ENCODE results near the gene ZFPM1. TPM values are rescaled to one million over a fixed set of nuclear protein-coding genes. Genes with fewer than 3 reads are reported as not detected.

Gene ZFPM1
- total and polyA plus RNA-seq, 7 donors, result 0.43 to 2.9 (median 2.3) TPM

DNA sequence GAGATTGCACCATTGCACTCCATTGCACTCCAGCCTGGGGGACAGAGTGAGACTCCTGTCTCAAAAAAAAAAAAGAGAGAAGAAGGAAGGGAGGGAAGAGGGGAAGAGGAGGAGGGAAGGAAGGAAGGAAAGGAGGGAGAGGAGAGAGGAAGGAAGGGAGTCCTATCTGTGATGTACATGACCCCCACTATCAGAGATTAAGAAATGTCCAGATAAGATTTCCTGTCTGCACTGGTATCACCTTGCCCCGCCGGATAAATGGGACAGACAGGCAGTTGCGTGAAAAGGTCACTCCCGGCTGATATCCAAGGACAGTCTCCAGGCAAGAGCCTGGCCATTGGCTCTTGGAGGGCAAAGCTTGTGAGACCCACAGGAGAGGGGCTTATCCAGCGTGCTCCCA is 5.2 kb upstream of the ZFPM1 start:
- Histone ChIP-seq H3K36me3 (ENCODE audit: insufficient read depth in 1 of 2, low read depth in 1 of 2) (no peaks in the 10 kb centered on the region), H3K27ac (no peak overlapping the region), H3K9me3 (no peaks in the 10 kb centered on the region), H3K4me3 (no peak overlapping the region), H3K27me3 (ENCODE audit: insufficient read depth in 3 of 3, low read length in 2 of 3) (peaks cover 0 to 26% (median 6%) of the 10 kb centered on the region in 3 donors), H3K4me1 (peaks cover 5% of the 10 kb centered on the region)
- WGBS, 3 donors, result 36 to 45% (median 38%) methylated on average over 5 of the region's 5 CpGs
- no peak for DNase-seq
- TF ChIP-seq, protein P1, sequence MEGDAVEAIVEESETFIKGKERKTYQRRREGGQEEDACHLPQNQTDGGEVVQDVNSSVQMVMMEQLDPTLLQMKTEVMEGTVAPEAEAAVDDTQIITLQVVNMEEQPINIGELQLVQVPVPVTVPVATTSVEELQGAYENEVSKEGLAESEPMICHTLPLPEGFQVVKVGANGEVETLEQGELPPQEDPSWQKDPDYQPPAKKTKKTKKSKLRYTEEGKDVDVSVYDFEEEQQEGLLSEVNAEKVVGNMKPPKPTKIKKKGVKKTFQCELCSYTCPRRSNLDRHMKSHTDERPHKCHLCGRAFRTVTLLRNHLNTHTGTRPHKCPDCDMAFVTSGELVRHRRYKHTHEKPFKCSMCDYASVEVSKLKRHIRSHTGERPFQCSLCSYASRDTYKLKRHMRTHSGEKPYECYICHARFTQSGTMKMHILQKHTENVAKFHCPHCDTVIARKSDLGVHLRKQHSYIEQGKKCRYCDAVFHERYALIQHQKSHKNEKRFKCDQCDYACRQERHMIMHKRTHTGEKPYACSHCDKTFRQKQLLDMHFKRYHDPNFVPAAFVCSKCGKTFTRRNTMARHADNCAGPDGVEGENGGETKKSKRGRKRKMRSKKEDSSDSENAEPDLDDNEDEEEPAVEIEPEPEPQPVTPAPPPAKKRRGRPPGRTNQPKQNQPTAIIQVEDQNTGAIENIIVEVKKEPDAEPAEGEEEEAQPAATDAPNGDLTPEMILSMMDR (IDR thresholded peaks at IDR 0.05), result no peak
- ATAC-seq, result no peak
- intact Hi-C loops (cut with DNase I), result no loop called here

DNA sequence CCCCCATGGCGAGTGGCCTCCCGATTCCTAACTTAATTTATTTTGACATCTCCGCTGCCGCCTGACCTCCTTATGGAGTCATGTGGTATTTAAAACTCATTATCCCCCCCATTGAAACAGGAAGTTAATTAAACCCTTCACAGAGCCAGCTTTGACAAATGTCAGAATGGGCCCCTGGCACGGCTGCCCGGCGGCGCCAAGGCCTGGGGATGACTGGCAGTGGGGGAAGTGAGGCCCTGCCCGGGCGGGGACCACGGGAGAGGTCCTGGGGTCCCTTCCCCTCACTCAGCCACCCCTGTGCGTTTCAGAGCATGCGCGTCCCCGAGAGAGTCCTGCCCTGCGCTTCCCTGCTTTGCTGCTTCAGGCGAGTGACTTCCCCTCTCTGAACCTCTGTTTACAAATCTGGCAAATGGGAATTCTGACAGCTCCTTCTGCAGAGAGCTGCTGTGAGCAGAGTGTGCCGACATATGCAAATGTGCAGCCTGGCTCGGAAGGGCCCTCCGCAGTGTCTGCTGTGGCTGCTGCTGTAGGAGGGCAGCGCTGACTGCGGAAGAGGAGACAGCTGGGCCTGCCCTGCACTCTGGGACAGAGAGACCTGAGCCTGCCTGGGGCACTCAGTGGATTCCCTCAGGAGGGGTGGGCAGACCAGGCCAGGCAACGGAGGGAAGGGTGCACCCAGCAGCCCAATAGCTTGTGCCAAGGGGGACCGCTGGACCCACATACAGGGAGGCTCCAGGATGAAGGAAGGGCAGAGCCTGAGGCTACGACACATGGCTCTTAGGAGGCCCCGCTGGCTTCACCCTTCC is 4.4 kb upstream of the ZFPM1 start:
- no peaks in the 10 kb centered on the region for H3K36me3 ChIP-seq (ENCODE audit: insufficient read depth in 1 of 2, low read depth in 1 of 2)
- DNase-seq (no peak), ATAC-seq (no peak)
- H3K4me3 ChIP-seq, result no peak overlapping the region
- H3K27me3 ChIP-seq (ENCODE audit: insufficient read depth in 3 of 3, low read length in 2 of 3), result peaks cover 0 to 26% (median 6%) of the 10 kb centered on the region in 3 donors
- H3K9me3 ChIP-seq, result no peaks in the 10 kb centered on the region
- intact Hi-C loops (cut with DNase I), result no loop called here
- TF ChIP-seq, protein P1 (IDR thresholded peaks at IDR 0.05), result no peak
- no peak overlapping the region for H3K27ac ChIP-seq
- 55 to 67% (median 56%) methylated on average over 22 to 26 of the region's 26 CpGs for WGBS, 3 donors
- H3K4me1 ChIP-seq, result peaks cover 5% of the 10 kb centered on the region

DNA sequence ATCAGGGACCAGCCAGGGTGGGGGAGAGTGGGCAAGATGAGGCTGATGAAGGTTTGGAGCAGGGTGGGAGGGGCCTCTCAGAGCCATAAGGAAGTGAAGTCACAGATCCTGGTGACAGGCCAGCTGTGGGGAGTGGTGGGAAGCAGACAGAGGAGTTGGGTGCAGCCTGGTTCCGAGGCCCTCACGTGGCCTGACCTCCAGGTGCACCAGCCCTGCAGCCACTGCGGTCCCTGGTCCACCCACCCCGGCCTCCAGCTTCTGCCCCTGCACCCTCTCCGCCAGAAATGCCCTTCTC is 3.9 kb upstream of the ZFPM1 start:
- TF ChIP-seq, protein P1 (IDR thresholded peaks at IDR 0.05), result no peak
- DNase-seq, result no peak
- Histone ChIP-seq H3K36me3 (ENCODE audit: insufficient read depth in 1 of 2, low read depth in 1 of 2) (no peaks in the 10 kb centered on the region), H3K4me3 (no peak overlapping the region), H3K27me3 (ENCODE audit: insufficient read depth in 3 of 3, low read length in 2 of 3) (peaks cover 0 to 29% (median 6%) of the 10 kb centered on the region in 3 donors), H3K27ac (no peak overlapping the region), H3K9me3 (no peaks in the 10 kb centered on the region), H3K4me1 (peaks cover 5% of the 10 kb centered on the region)
- no peak for ATAC-seq
- WGBS, 3 donors, result 65 to 78% (median 75%) methylated on average over 4 to 5 of the region's 5 CpGs
- intact Hi-C loops (cut with DNase I), result no loop called here

DNA sequence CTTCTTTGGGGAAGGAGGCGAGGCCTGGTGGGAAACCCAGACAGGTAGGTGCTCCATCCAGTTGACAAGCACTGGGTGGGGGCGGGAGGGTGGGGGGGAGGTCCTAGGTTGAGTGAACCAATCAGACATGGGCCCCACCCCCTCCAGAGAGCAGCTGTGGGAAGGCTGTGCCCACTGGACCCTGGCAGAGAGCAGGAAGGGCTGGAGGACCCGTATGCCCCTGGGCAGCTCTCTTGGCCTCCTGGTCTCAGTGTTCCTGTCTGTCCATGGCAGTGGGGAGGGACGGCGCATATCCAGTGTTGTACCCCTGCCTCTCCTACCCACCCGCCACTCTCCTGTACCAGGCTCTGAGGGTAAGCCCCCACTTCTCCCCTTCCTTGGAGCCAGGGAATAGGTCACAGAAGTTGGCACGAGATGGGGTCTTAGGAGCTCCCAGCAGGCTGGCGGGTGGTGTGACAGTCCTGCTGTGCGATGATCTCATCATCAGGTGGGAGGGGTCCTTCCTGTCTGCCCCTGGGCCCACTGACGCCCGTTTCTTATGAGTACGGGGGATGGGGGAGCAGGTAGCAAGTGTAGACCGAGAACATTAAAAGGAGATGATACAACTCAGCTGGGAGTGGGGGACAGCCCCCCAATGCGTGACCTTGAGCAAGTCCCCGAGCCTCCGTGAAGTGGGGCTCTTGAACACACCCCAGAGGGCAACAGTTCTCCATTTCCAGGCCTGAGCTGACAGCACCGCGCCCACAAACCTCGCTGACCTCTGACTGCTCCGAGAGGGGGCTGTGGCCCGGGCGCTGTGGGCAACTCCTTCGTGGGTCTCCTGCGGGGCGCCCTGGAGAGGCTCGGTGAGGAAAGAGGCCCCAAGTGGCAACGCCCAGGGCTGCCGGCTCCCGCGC is 1.2 kb upstream of the ZFPM1 start:
- TF ChIP-seq, protein P1 (IDR thresholded peaks at IDR 0.05), result no peak
- Histone ChIP-seq H3K27me3 (ENCODE audit: insufficient read depth in 3 of 3, low read length in 2 of 3) (peaks cover 0 to 43% (median 15%) of the 10 kb centered on the region in 3 donors), H3K36me3 (ENCODE audit: insufficient read depth in 1 of 2, low read depth in 1 of 2) (no peaks in the 10 kb centered on the region), H3K4me3 (peak overlapping the region; percentile 63), H3K27ac (peak overlapping the region; percentile 71), H3K4me1 (peaks cover 13% of the 10 kb centered on the region), H3K9me3 (no peaks in the 10 kb centered on the region)
- peak in 1 of 4 donors; percentile 0 for ATAC-seq
- intact Hi-C loops (cut with DNase I), result no loop called here
- no peak for DNase-seq
- WGBS, 3 donors, result 42 to 43% (median 43%) methylated on average over 29 to 30 of the region's 30 CpGs
